NCI-H2196 treated with DMSO at 0.1 percent for 48 hours (cell line): ENCODE results near the gene SRRM5.
A peak's percentile ranks its signal among the peaks of the same experiment; 100 is the strongest.
"Not testable (repeated sequence)": the region's sequence is repeated elsewhere in the genome, so short reads cannot be mapped to it uniquely, and the experiment has no call there.

Experiments
- DNase-seq: peaks from one replicate; lab custom pipeline; 2025; ENCODE audit not compliant: unreplicated experiment; lab: John Stamatoyannopoulos, UW

Gene SRRM5

DNA sequence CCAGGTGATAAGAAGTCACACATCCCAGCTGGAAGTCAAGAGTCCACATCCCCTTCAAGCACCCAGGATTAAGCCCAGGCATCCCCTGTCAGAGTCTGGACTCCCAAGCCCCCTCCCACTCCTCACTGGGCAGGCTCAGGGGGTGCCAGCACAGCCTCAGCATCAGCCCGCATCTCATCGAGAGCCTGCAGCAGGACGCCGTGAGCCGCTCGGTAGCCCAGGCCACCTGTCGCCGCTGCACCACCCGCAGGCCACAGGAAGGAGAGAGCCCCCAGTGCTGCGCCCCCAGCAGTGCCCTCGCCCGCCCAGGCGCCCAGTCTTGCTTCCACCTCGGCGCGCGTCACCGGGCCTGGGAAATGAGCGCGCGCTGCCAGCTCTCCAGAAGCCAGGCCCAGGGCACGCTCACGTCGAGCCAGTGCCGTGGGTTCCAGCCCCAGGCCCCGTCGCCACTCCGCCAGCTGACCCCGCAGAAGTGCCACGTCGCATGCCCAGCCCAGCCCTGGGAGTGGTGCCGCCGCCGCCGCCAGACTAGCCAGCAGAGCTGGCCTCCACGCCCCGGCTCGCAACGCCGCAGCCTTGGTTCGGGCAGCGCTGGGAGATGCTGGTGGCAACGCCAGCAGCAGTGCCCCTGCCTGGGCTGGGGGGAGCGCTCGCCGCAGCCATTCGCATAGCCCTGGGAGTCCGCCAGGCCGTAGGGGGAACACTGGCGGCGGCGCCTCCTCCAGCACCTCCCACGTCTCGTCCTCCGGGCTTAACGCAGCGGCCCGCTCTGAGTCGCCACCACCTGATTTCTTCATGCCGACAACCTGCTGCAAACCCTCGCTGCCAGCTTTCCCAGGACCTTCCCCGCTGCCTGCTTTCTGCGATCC, 19.8 kb upstream of the SRRM5 start:
- no peak for DNase-seq

DNA sequence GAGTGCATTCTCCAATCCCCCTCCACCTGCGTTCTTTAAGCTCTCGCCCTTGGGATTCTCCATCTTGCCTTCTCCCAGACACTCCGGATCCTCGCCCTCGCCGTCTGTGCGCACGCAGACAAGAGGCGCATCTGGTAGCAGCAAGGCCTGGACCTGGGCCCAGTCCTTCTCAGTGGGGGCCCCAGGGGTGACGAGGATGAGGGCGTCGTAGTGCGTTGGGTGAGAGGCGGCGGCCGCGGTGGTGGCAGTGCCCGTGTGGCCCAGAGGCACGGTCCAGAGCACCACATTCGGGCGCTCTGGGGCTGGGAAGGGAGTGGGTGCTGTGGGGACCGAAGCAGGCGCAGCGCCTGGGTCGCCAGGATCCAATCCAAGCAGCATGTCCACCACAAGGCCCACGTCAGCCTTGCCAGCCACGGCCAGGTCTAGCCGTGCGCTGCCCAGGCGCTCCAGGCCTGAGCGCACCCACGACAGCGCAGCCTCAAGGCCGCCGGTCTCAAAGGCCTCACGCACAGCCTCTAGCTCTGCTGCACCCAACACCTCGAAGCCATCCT, 19.0 kb upstream of the SRRM5 start:
- DNase-seq: no peak

DNA sequence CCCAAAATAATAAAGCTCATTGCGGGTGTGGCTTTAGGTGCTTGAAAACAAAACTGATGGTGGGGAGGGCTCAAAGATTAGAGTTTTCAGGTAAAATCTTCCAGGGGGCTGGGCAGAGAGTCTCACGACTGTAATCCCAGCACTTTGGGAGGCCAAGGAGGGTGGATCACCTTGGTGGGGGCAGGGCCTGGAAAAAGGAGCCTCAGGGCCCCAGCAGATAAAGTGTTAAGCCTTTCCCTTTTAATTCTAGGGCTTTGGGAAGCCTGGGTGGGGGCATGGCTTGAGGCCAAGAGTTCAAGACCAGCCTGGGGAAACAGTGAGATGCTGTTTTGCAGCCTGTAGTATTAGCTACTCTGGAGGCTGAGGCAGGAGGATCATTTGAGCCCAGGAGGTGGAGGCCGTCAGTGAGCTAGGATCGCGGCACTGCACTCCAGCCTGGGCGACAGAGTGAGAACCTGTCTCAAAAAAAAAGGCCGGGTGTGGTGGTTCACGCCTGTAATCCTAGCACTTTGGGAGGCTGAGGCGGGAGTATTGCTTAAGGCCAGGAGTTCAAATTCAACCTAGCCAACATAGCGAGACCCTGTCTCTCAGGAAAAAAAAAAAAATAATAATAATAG, 17.7 kb upstream of the SRRM5 start:
- DNase-seq: no peak

DNA sequence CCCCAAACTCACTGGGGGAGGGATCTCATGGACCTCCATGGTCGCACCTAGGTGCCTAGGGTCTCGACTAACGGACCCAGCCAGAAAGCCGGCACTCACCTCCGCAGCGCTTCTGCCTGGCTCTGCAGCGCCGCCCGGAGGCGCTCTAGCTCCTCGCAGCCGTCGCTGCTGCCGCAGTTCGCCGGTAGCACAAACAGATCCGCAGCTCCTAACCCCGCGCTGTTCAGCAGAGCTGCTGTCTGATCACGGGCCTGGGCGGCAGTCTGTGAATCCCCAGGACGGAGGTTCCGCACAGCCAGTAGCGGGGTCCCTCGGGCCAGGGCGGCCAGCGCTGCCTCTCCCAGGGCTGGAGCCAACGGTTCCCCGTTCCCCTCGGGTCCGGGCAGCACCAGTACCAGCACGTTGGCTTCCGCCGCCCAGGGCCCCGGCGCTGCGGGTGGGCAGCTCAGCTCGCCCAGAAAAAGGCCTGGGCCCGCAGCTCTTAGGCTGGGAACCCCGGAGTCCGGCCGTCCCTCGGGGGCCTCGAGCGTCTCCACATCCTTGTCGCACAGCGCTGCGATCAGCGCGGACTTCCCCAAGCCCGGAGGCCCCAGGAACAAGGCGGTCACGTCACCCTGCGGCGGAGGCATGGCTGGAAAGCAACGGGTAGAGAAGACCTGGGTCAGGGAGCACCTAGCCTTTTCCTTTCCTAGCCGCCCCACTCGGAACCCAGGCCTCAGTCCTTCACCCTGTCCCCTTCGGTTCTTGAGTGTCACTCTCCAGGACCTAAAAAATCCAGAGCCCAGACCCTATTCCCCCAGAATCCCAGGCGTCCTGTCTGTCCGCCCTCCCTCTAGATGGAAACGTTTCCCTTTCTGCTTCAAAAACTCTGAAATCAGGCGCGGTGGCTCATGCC, 16.9 kb upstream of the SRRM5 start:
- peak; percentile 55 for DNase-seq

DNA sequence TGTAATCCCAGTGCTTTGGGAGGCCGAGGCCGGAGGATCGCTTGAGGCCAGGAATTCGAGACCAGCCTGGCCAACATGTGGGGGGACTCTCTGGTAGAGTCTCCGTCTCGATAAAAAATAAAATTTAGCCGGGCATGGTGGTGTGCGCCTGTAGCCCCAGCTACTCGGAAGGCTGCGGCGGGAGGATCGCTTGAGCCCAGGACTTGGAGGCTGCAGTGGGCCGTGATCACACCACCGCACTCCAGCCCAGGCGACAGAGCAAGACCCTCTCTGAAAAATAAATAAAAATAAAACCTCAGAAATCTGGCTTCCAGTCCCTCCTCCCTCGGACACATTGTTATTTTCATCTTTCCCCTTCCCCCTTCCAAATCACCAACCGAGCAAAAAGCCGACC, 16.3 kb upstream of the SRRM5 start:
- DNase-seq: no peak

DNA sequence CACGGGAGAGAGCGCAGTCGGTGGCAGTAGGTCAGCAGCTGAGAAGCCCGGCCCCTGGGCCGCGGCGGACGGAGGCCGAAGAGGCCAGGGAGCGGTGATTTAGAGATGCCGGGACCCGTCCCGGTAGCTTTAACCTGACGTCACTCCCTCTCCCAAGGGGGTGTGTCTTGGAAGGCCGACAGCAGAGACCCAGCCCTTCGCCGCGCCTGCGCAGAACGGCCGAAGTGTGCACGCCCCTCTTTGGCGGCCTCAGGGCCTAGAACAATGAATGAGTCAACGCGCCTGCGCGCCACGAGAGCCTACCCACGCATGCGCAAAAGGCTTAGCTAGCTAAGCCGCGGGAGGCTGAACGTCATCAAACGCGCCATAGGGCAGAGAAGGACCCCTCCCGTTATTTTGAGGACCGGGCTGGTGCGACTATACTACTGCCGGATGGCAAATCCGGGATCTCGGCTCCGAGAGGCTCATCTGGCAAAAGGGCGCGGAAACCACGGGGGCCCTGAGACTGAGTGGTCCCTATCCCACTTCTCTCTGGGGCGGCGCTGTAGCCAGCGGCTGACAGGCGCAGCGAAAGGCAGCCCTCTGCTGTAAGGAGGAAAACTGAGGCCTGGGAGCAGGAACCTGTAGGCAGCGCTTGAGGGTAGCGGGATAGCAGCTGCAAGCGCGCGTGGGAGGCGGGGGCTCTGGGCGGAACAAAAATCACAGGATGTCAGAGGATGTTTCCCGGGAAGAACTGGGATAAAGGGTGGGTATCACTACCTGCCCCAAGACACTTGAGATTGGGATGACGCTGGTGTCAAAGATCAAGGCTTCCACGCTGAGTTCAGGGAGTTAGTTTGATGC, 15.7 kb upstream of the SRRM5 start, which contains the start of the genes IRGQ and ZNF576:
Gene IRGQ, minus strand, starts transcription at position 136 of the 843 bp plus-strand sequence. CDS start 796 bp downstream, outside the sequence.
Gene ZNF576, plus strand, starts transcription at position 597 of the 843 bp plus-strand sequence. CDS start 514 bp downstream, outside the sequence.
- DNase-seq: peak; percentile 98

DNA sequence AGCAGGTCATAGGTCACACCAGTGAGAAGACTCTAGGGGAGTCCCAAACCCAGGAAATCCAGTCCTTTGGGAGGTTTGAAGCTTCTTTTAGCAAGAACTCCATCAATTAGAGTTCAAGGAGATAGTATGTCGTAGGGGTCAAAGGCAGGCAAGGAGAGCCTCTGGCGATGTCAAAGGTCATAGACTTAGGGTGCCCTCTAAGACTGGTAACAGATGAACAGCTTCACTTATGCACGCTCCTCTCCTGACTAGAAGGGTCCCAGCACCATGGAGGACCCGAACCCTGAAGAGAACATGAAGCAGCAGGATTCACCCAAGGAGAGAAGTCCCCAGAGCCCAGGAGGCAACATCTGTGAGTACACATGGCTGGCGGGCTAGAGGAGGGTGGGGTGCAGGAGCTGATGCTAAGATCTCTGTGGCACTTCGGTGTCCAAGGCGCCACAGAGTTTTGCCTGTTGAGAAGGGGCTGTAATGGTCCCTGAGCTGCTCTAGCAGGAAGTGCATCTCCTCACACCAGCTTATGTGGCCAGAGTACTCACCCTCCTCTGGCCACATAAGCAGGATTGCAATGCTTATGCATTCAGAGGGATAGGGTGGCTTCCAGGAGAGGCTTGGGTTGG, 14.9 kb upstream of the SRRM5 start:
- DNase-seq: no peak

DNA sequence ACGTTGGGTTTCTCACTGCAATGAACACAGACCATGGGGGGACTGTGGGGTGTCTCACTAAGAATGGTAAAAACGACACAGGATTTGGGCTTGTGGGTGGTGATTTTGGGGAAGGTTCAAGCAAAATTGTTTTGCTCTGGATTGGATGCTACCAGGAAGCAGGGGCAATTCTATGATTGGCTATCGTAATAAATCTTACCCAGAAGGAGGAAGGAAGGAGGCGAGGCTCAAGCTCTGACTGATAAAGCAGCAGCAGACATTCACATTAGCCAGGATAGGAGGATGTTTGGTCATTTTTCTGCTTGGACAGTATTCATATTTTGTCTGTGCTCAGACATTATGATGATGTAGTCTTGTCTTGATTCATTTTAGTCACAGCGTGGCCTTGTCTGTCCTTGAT, 14.0 kb upstream of the SRRM5 start:
- DNase-seq: no peak

DNA sequence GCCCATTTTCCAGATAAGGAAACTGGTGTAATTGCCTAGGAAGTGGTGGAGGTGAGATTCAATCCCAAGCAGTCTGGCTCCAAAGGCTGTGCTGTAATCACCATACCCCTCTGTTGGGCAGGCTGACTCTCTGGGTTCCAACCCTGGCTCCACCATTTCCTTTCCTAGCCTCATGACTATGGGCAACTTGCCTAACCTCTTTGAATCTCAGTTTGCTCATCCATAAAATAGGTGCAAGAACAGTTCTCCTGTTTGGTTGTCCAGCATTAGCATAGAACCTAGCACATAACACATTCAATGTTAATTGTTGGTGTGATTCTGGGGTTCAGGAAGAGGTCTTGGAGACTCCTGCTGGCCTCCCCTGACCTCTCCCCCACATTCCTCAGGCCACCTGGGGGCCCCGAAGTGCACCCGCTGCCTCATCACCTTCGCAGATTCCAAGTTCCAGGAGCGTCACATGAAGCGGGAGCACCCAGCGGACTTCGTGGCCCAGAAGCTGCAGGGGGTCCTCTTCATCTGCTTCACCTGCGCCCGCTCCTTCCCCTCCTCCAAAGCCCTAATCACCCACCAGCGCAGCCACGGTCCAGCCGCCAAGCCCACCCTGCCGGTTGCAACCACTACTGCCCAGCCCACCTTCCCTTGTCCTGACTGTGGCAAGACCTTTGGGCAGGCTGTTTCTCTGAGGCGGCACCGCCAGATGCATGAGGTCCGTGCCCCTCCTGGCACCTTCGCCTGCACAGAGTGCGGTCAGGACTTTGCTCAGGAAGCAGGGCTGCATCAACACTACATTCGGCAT, 13.2 kb upstream of the SRRM5 start:
- DNase-seq: no peak

DNA sequence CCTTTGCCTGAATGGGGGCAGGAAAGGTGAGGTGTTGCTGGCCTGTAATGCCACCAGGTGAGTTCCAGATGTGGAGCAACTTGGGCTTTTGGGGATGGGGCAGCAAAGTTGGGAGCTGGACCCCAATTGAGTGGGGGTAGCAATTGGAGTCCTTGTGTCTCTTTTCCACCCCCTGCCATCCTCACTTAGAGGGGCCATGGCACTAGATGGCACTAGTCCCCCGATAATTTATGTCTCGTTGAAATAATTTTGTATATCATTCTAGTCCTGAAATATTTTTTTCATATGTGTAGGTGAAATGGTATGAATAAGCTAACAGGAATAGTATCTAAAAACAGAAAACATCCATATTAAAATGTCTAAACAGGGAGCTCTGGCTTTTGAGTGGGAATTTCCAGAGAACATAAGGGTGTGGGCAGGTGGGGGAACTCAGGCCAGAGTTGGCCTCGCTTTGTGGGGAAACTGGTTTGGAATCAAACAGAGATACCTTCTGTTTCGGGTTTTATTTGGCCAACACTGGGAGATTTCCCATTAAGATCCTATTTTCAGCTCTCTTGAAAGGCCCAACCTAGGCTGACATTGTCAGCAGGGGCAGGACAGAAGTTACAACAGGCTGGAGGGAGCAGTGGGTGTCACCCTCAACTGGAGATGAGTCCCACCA, 12.1 kb upstream of the SRRM5 start:
- DNase-seq: no peak

DNA sequence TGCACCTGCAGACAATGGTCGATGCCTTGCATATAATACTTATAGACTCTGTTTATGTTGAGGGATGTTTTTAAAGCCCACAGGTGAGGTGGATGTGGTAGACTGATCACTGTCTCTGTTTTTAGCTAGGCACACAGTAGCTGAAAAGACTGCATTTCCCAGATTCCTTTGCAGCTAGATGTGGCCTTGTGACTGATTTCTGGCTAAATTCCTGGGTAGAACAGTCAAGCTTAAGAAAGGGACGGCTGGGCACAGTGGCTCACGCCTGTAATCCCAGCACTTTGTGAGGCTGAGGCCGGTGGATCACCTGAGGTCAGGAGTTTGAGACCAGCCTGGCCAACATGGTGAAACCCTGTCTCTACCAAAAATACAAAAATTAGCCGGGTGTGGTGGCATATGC, 11.6 kb upstream of the SRRM5 start:
- DNase-seq: not testable (repeated sequence)

DNA sequence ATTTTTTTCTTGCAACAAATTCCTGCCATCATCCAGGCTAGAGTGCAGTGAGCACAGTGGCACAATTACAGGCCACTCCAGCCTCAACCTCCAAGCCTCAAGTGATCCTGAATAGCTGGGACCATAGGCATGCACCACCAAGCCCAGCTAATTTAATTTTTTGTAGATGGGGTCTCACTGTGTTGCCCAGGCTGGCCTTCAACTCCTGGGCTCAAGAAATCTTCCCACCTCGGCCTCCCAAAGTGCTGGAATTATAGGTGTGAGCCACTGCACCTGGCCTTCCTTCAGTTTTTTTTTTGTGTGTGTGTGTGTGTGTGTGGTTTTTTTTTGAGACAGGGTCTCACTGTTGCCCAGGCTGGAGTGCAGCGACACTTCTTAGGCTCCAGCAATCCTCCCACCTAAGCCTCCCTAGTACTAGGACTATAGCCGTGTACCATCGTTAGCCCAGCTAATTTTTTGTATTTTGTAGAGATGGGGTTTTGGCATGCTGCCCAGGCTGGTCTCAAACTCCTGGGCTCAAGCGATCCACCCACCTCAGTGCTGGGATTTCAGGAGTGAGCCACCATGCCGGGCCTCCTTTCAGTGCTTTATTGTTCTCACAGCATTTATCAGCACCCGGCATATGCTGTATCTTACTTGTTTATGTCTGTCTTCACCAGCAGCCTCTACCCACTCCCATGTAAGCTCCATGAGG, 5.9 kb upstream of the SRRM5 start:
- no peak for DNase-seq

DNA sequence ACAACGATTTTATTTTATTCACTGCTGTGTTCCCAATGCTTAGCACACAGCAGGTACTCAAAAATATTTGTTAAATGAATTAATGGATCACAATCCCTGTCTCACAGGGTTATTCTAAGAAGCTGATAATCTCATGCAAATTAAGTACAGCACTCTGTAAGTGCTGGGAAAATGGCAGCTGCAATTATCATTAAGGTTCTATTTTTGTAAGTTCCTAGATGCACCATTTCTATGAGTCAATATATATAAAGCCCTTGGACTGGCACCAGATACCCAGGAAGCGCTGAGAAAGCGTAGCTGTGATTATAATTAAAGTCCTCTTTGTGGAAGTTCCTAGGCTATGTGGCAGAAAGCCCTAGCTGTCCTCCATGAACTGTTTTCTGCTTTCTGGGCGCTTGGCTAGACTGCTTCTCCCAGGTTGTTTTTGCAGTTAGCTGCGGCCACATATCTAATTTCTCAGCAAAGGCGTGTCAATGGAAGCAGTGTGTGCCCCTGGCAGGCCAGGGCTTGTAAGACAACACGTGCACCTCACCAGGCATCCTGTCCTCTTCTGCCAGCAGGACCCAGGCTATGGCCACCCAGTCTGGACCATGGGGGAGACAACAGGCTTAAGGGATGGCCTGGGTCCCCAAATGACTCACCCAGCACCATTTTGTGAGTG, 5.2 kb upstream of the SRRM5 start:
- DNase-seq: peak; percentile 61

DNA sequence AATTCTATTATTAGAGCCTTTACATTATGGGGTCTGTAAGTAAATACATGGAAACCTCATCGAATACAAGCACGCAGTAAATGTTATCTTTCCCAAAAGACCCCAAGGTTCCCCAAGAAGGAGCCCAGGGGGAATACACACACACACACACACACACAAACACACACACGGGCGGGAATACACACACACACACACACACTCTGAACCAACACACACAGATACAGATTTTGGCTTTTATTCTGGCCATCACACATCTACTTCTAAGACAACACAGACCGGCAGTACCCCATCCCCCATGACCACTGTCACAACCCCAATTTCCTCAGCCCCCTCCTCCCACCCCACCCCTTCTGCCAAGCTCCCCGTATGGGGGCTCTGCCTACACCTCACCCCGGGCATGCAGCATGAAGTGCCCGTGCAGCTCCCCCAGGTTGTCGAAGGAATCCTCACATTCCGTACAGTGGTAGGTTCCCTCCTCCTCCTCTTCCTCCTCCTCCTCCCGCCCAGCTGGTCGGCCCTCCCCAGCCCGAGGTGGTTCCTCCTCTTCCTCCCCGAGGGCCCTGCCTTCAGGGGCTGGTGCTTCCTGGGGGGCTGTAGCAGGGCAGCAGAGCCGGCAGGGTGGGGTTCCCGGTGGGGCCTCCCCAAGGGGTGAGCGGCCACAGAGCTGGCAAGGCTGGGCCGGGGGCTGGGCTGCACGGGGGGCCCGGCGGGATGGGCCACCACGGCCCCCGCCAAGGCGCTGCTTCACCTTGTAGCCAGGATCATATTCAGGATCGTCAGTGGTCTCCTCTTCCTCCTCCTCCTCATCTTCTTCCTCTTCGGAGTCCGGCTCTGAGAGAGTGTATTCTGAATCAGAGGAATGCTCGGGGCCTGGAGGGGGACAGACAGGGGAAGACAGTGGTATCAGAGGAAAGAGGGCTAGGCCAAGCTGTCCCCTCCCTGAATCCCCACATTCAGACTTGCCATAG, 4.4 kb upstream of the SRRM5 start:
- no peak for DNase-seq

DNA sequence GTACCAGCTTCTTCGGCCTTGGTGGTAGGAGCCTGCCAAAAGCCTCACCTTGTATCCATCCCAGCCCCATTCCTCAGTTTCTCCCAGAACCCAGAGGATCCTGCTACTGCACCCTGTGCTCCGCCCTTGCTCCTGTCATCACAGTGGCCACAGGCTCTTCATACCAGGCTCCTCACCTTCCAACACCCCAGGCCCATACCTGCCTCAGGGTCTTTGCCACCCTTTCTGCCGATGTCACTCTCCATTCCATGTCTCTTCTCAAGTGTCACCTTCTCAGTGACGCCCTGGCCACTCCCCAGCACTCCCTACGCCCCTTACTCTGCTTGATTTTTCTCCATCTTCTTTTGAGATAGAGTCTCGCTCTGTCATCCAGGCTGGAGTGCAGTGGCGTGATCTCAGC, 2.0 kb upstream of the SRRM5 start:
- no peak for DNase-seq

DNA sequence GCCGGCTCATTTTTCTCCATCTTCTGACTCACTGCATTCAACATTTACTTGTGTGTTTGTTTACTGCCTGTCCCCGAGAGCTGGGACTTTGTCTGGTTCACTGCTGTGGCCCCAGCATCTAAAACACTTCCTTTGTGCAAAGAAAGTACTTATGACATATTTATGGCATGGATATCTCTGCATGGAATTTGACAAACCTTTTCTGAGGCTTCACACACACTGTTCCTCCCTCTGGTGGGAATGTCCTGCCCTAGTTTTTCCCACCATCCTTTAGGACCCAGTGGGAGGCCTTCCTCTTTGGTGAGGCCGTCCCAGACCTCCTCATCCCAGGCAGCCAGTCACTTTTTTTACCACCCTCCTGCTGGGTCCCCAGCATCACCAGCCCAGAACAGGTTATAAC, 1.4 kb upstream of the SRRM5 start:
- no peak for DNase-seq
